ENCODE measurements around the gene FBXL2.

The FBXL2 gene

DNA sequence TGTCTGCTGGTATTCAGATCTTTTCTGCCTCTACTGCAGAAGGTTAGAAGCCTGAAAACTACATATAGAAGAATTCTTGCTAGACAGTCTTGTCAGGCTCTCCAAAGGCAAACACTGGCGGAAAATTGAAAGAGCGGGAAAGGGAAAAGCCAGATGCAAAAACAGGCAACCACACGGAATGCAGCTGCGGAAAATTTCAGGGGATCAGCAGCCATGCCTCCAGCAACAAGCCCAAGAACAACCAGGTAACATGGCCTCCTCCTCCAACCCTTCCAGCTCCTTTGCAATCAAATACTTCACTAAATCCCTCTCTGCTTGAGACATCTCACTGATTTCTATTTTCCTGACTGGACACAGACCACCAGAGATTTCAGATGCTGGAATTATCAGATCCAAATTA is 153.3 kb downstream of the FBXL2 start:
- DNase-seq = no peak

DNA sequence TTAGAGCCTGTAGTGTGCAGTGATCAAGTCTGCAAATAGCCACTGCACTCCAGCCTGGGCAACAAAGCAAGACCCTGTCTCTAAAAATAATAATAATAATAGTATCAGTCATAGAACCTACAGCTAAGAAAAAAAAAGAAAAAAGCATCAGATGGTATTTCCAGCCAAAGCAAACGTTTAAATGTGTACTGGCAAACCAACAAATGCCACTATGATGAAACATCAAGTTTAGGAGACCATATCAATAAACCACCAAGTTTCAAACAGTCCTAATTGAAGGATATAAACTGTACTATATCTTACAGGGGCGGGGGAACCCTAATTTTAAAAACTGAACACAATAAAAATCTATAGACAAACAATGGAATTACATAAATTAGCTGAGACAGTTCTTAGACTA is 156.6 kb downstream of the FBXL2 start:
- no peak for DNase-seq

All from GF-D8 (cell line).